HG02623 (cell line): ENCODE data around the gene WSB2.
"Not testable (repeated sequence)": the region's sequence is repeated elsewhere in the genome, so short reads cannot be mapped to it uniquely, and the experiment has no call there.

Experiments
- ATAC-seq: cut with Tn5 transposase; IDR thresholded peaks from one replicate; pipeline ENCODE4 v1.9.1; 2021; ENCODE audit warnings: moderate library complexity; ENCODE audit not compliant: unreplicated experiment

The WSB2 gene

GRCh38 chr12:117999806-118000205 lies 61.2 kb downstream of the WSB2 start:
- not testable (repeated sequence) for ATAC-seq

- no peak for ATAC-seq
These were observed 62.3 kb downstream of the WSB2 start for GRCh38 chr12:117998719-117999118.

GRCh38 chr12:117994551-117995438 lies 66.2 kb downstream of the WSB2 start:
- no peak for ATAC-seq

GRCh38 chr12:117986705-117987469 lies 74.1 kb downstream of the WSB2 start:
- no peak for ATAC-seq

- no peak for ATAC-seq
These were observed 75.8 kb downstream of the WSB2 start for GRCh38 chr12:117985182-117985581.
